HG02678 (cell line): ENCODE results near the gene KIF16B.

Source experiments
- ATAC-seq: cut with Tn5 transposase; IDR thresholded peaks from one replicate; pipeline ENCODE4 v1.9.1; 2021; ENCODE audit warnings: mild to moderate bottlenecking, moderate library complexity; ENCODE audit not compliant: unreplicated experiment

The KIF16B gene

GRCh38 chr20:16308754-16309153 lies 264.5 kb downstream of the KIF16B start:
- no peak for ATAC-seq

- no peak for ATAC-seq
Observed at GRCh38 chr20:16302818-16303217, 270.4 kb downstream of the KIF16B start.

- no peak for ATAC-seq
Observed at GRCh38 chr20:16301986-16302385, 271.3 kb downstream of the KIF16B start.

- ATAC-seq = no peak
Observed at GRCh38 chr20:16299897-16300296, 273.4 kb downstream of the KIF16B start.

GRCh38 chr20:16296931-16297330 lies 276.3 kb downstream of the KIF16B start:
- no peak for ATAC-seq

GRCh38 chr20:16295534-16295933 lies 277.7 kb downstream of the KIF16B start:
- no peak for ATAC-seq

GRCh38 chr20:16293590-16293989 lies 279.7 kb downstream of the KIF16B start:
- ATAC-seq = no peak

- ATAC-seq = no peak
Observed at GRCh38 chr20:16292226-16292880, 280.9 kb downstream of the KIF16B start.

- ATAC-seq = no peak
Observed at GRCh38 chr20:16290358-16290757, 282.9 kb downstream of the KIF16B start.

- ATAC-seq = no peak
Observed at GRCh38 chr20:16287776-16288175, 285.5 kb downstream of the KIF16B start.

- no peak for ATAC-seq
Observed at GRCh38 chr20:16286601-16287000, 286.6 kb downstream of the KIF16B start.

- no peak for ATAC-seq
Observed at GRCh38 chr20:16284385-16285100, 288.7 kb downstream of the KIF16B start.

- ATAC-seq = no peak
Observed at GRCh38 chr20:16283978-16284377, 289.3 kb downstream of the KIF16B start.

- no peak for ATAC-seq
Observed at GRCh38 chr20:16283307-16283706, 289.9 kb downstream of the KIF16B start.

GRCh38 chr20:16280219-16280618 lies 293.0 kb downstream of the KIF16B start:
- no peak for ATAC-seq

- ATAC-seq = no peak
Observed at GRCh38 chr20:16279320-16279719, 293.9 kb downstream of the KIF16B start.

GRCh38 chr20:16273812-16274555 lies 299.3 kb downstream of the KIF16B start:
- no peak for ATAC-seq

- no peak for ATAC-seq
Observed at GRCh38 chr20:16272780-16273360, 300.4 kb downstream of the KIF16B start.

GRCh38 chr20:16271450-16271849 lies 301.8 kb downstream of the KIF16B start:
- ATAC-seq = no peak

GRCh38 chr20:16270989-16271388 lies 302.3 kb downstream of the KIF16B start:
- no peak for ATAC-seq

GRCh38 chr20:16270314-16270931 lies 302.8 kb downstream of the KIF16B start:
- ATAC-seq = no peak
